Kidney (tissue), 14 donors: ENCODE results near the gene RANBP10. TPM values are rescaled to one million over a fixed set of nuclear protein-coding genes. Genes with fewer than 3 reads are reported as not detected.

Experiments
- DNase-seq, 5 donors: peaks; one replicate each; pipeline ENCODE4 v3.0.0-alpha.2; 2013 to 2020
- FAIRE-seq: peaks from 2 replicates; lab custom pipeline; 2012; peaks lifted over from hg19 to GRCh38; lab: Jason Lieb, UNC
- H3K27ac ChIP-seq, 2 donors: one replicate each; pipeline ENCODE4 v1.7.0; 2013; ENCODE audit warnings: low read depth in 2 of 2, low read length in 2 of 2, inconsistent platforms in 1 of 2
- H3K27me3 ChIP-seq: one replicate; pipeline ENCODE4 v1.7.1; 2013; ENCODE audit warnings: low read length, inconsistent platforms; ENCODE audit not compliant: control insufficient read depth, insufficient read depth
- H3K36me3 ChIP-seq, 3 donors: one replicate each; pipeline versions ENCODE4 v1.7.0 to v1.7.1; 2013; ENCODE audit warnings: low read length in 3 of 3, control low read depth in 1 of 3, inconsistent platforms in 1 of 3; ENCODE audit not compliant: insufficient read depth in 3 of 3, control insufficient read depth in 2 of 3
- H3K4me1 ChIP-seq, 3 donors: one replicate each; pipeline versions ENCODE4 v1.7.0 to v1.7.1; 2013; ENCODE audit warnings: low read length in 3 of 3, inconsistent platforms in 1 of 3, low read depth in 1 of 3; ENCODE audit not compliant: control insufficient read depth in 2 of 3, insufficient read depth in 2 of 3
- H3K4me3 ChIP-seq, 3 donors: one replicate each; pipeline versions ENCODE4 v1.7.0 to v1.8.1; 2013; ENCODE audit warnings: low read length in 3 of 3, control low read depth in 1 of 3, inconsistent platforms in 1 of 3
- H3K9ac ChIP-seq, 3 donors: one replicate each; pipeline versions ENCODE4 v1.7.0 to v1.7.1; 2013; ENCODE audit warnings: low read length in 3 of 3, control low read depth in 1 of 3, inconsistent platforms in 1 of 3
- H3K9me3 ChIP-seq, 3 donors: one replicate each; pipeline versions ENCODE4 v1.7.0 to v1.7.1; 2013; ENCODE audit warnings: low read length in 3 of 3, control low read depth in 1 of 3, inconsistent platforms in 1 of 3; ENCODE audit not compliant: control insufficient read depth in 2 of 3, insufficient read depth in 1 of 3
- CTCF ChIP-seq: IDR thresholded peaks from 3 replicates; pipeline ENCODE4 v1.5.1; 2012; ENCODE audit warnings: mild to moderate bottlenecking, moderate library complexity, borderline replicate concordance; ENCODE audit not compliant: insufficient read depth; ENCODE audit errors: extremely low read depth
- intact Hi-C: fragments of 100-400 bp; cut with DNase I; formaldehyde crosslinking; loops from one replicate; pipeline ENCODE4 v1.11.1; 2022
- polyA plus RNA-seq: library from polyadenylated mRNA; stranded (reverse); fragments of 350-450 nt; fragmentation: Illumina TruSeq; extraction: RNeasy Lipid Tissue Mini Kit (QIAGEN cat#74804); gene quantifications from one replicate; pipeline ENCODE4 v1.2.3, GENCODE V29; 2014; ENCODE audit warnings: low read depth, low replicate concordance; ENCODE audit not compliant: insufficient read depth
- total RNA-seq: library from RNA; stranded (reverse); fragmentation: NEBNext Ultra II Directional; extraction: Animal tissue kit (Norgen Biotek cat#: 25700); gene quantifications from one replicate; pipeline ENCODE4 v1.2.1, GENCODE V29; 2021
- donor health status: control.
- donor health status: control.
- donor health status: control.
- donor health status: control.
- donor health status: control.
- donor health status: DM: yes; HTN: yes; CAD: no.
- donor health status: Normal renal cell carcinoma (clear cell type).

The RANBP10 gene
- total and polyA plus RNA-seq, 2 donors from 2014 or later, result 7.0 to 22.3 TPM

GRCh38 chr16:67843343-67843765 is 37.0 kb upstream of the RANBP10 start:
- peak overlapping the region; percentile 76 to 87 (median 77) for H3K4me3 ChIP-seq
- FAIRE-seq (no peak), DNase-seq (peak in 1 of 5 donors; percentile 37)
- H3K9ac ChIP-seq, result peak overlapping the region; percentile 53 to 68 (median 66)
- H3K9me3 ChIP-seq, result no peaks in the 10 kb centered on the region
- intact Hi-C loops, result no loop called here
- TF ChIP-seq CTCF, result no peak
- peak overlapping the region in 1 of 2 donors; percentile 100 for H3K27ac ChIP-seq
- peaks cover 14 to 40% (median 38%) of the 10 kb centered on the region in 3 donors for H3K4me1 ChIP-seq
- no peaks in the 10 kb centered on the region for H3K27me3 ChIP-seq
- no peaks in the 10 kb centered on the region for H3K36me3 ChIP-seq

- Histone ChIP-seq H3K4me1 (peaks cover 14 to 35% (median 33%) of the 10 kb centered on the region in 3 donors), H3K4me3 (peak overlapping the region; percentile 76 to 87 (median 77)), H3K36me3 (no peaks in the 10 kb centered on the region), H3K27me3 (no peaks in the 10 kb centered on the region), H3K27ac (peak overlapping the region; percentile 98 to 100), H3K9ac (peak overlapping the region; percentile 53 to 68 (median 66)), H3K9me3 (no peaks in the 10 kb centered on the region)
- FAIRE-seq (no peak), DNase-seq (peak; percentile 67 to 88 (median 73))
- intact Hi-C loops, result no loop called here
- TF ChIP-seq CTCF, result peak; percentile 6
Observed at GRCh38 chr16:67842509-67843342, 36.4 kb upstream of the RANBP10 start.

- DNase-seq, result peak; percentile 97 to 99 (median 97)
- Histone ChIP-seq H3K9me3 (no peaks in the 10 kb centered on the region), H3K27ac (peak within 1 kb of the TSS; percentile 98 to 100), H3K9ac (peak within 1 kb of the TSS; percentile 66 to 95 (median 94)), H3K27me3 (no peaks in the 10 kb centered on the region), H3K4me1 (peaks cover 14 to 31% (median 31%) of the 10 kb centered on the region in 3 donors), H3K4me3 (peak within 1 kb of the TSS; percentile 76 to 96 (median 94)), H3K36me3 (no peaks in the 10 kb centered on the region)
- intact Hi-C loops, result no loop called here
- TF ChIP-seq CTCF, result peak; percentile 91
- FAIRE-seq, result no peak
Observed at GRCh38 chr16:67841816-67842508, 35.6 kb upstream of the RANBP10 start, which contains the start of gene THAP11. Gene THAP11 (plus strand): TSS chr16:67842320. CDS start chr16:67842555, 235 bp downstream.
